Activated T-cell treated with anti-CD3 and anti-CD28 coated beads, Interleukin-2, amount 50 U/mL, for 48 hours (primary cell): ENCODE data around the gene ERBB4.

Experiments used
- DNase-seq, 2 experiments: peaks; one replicate each; pipeline ENCODE4 v3.0.0-alpha.2; 2020

Gene ERBB4

DNA sequence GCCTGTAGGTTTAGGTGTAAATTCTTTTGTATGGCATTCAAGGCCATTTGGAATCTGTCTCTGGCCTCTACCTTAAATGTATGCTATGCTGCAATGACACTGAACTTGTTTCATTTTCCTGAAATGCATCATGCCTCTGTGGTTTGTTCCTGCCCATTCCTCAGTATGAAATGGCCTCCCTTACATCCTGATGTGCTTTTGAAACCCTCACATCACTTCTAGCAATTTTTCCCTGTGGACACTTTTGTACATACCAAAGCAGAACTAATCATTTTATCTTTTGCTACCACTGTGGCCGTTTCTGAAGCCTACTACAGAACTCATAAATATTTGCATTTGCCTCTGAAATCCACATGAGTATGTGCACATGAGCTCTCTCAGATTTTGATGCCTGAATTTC is 557.2 kb downstream of the ERBB4 start:
- no peak for DNase-seq

DNA sequence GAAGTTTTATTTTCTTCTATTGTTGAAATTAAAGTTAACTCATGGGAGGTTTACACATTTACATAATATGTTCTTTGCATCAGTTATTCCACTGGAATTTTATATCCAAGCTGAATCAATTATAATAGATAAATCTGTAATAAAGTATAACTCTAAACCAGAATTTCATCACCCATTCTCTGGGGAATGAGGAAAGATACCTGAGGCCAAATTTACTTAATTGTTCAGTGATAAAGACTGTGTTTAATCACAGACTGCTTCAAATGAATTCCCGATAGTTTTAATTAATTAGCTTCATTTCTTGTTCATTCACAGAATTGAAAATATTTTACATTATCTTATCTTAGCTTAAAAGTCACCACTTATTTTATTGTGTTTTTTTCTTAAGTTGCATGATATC is 562.5 kb downstream of the ERBB4 start:
- no peak for DNase-seq

DNA sequence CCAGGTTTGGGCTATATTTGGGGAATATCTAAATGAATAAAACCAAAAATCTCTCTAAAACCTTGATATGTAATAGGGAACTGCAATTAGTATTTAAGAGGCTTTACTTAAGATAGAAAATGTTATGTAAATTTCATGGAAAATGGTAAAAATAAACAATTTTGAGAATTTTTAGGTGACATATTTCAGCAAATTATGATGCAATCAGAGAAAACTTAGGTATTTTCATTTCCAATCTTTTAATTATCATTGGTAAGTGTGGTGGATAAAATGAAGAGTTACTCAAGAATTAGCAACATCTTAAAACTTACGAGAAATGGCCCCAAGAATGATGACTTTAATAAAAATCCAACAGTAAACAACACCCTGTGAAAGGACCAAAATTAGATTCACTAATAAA is 571.4 kb downstream of the ERBB4 start:
- no peak for DNase-seq

- DNase-seq, result no peak
Observed at GRCh38 chr2:211963969-211964368, 574.6 kb downstream of the ERBB4 start.

GRCh38 chr2:211957799-211958198 is 580.8 kb downstream of the ERBB4 start:
- DNase-seq, result no peak

- DNase-seq, result no peak
Observed at GRCh38 chr2:211955648-211956047, 583.0 kb downstream of the ERBB4 start.

- no peak for DNase-seq
Observed at GRCh38 chr2:211948932-211949331, 589.7 kb downstream of the ERBB4 start.

- no peak for DNase-seq
Observed at GRCh38 chr2:211946960-211947359, 591.6 kb downstream of the ERBB4 start.

GRCh38 chr2:211944572-211944971 is 594.0 kb downstream of the ERBB4 start:
- no peak for DNase-seq

DNA sequence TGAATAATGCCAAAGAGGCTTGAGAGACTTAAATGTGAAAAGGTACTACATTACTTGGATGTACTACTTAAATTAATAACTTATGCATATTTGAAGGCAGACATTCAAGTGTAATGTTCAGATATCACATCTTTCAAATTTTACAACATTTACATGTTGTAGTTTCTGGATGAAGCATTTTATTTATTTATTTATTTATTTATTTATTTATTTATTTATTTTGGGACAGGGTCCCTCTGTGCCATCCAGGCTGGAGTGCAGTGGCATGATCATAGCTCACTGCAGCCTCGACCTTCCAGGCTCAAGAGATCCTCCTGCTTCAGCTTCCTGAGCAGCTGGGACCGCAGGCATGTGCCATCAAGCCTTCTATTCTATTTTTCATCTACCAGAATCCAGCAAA is 596.4 kb downstream of the ERBB4 start:
- no peak for DNase-seq

DNA sequence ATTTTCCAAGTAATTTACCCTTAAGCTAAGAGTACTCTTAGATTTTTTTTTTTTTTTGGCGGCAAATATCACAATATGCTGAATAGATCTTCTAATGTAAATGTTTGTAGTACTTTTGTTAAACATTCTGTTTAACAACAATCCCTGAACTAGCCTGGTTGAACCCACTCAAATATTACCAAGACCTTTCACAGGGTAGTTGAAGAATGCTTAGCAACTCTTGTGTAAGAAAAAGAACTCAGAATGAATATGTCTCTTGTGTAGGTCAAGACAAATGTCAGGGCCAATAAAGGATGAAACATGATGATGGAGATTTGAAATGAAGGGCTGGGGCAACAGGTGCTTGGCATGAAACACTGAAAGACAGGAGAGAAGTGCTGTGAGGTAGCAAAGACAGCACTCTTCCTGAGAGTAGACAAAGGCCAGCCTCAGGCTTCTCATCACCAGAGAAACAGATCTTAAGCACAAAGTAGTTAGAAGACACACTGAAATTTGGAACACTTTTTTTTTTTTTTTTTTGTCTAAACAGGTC is 597.3 kb downstream of the ERBB4 start:
- no peak for DNase-seq

GRCh38 chr2:211939177-211939576 is 599.4 kb downstream of the ERBB4 start:
- no peak for DNase-seq

DNA sequence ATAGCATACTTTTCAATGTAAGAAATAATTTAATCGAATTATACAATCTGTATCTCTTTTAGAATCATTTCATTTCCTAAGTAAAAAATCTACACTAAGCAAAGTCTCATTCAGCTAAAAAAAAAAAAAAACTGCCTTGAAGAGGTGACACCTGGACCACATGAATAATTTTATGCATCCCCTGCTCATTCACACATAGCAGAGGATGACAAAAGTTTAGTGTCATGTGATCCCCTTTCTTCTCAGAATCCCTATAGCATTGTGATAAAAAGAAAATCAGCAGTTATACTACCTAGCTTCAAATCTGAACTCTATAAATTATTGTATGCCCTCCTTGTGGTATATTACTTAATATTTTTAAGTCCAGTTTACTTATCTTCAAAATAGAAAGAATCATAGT is 603.8 kb downstream of the ERBB4 start:
- DNase-seq, result no peak

- DNase-seq, result no peak
Observed at GRCh38 chr2:211931314-211931713, 607.3 kb downstream of the ERBB4 start.

DNA sequence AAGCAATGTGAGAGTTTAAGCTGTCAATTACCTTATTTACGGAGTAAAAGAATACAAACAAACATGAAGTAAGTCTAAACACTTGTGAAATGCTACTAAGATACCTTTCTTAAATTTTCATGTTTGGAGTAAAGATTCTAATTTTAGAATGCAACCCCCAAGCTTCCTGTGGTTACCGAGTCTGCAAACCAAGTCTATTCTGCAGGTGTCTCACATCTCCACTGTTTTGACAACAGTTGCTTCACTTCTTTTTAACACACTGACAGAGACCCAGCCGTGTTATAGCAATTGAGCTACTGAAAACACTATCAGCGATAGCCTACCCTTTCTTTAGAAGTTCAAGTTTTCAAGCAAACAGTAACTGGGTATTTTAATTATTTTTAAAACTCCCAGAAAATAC is 608.3 kb downstream of the ERBB4 start:
- DNase-seq, result no peak

GRCh38 chr2:211928201-211928600 is 610.4 kb downstream of the ERBB4 start:
- DNase-seq, result no peak

- DNase-seq, result no peak
Observed at GRCh38 chr2:211923019-211923418, 615.6 kb downstream of the ERBB4 start.

- no peak for DNase-seq
Observed at GRCh38 chr2:211903961-211904360, 634.6 kb downstream of the ERBB4 start.

GRCh38 chr2:211901226-211901846 is 637.3 kb downstream of the ERBB4 start:
- no peak for DNase-seq

DNA sequence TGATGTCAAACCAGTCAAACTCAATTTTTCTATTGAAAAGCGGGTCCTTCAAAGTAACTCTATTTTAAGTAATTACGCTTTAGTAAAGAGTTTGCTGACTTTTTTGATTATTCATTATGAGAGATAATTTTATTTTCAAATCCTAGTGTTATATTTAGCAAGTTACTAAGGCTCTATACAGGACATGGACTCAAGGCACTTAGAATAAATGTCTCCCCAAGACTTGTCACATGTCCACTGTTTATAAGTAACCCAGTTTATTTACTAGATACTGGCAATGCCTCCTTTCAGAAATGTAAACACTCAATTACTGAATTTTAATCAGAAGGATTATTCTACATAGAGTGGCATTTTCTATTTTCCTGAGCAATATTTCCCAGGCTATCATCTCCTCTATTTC is 638.1 kb downstream of the ERBB4 start:
- DNase-seq, result no peak

- DNase-seq, result no peak
Observed at GRCh38 chr2:211900000-211900399, 638.6 kb downstream of the ERBB4 start.

- DNase-seq, result no peak
Observed at GRCh38 chr2:211898702-211899101, 639.9 kb downstream of the ERBB4 start.

DNA sequence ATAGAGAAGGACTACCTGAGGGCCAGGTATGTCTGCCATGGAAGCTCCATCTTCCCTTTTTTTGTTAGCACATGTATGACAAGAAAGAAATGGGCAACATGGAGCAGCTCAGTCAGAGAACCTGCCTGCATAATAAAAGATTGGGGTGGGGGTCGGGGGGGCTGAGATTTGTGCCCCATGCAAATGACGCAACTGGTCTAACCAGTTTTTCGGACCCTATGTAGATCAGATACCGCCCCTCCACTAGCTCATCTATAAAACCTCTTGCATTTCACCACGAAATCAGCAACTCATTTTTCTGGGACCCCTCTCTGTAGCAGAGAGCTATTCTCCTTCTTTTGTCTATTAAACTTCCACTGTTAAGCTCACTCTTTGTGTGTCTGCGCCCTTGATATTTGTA is 657.2 kb downstream of the ERBB4 start:
- DNase-seq, result no peak

DNA sequence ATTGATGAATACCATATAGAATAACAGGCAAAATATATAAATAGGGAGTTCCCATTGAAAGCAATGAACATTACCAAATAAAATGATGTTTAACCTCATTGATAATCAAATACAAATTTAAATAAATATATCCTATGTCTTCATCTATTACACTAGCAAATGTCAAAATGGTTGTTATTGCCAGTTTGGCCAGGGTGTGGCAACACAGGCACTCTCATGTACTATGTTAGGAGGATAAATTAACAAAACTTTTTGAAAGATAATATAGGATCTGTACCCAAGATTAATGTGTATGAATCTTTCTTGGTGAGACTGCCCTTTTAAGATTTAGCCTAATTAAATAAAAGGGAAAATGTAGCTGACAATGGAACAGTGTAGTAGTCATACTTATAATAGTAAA is 659.3 kb downstream of the ERBB4 start:
- DNase-seq, result no peak

GRCh38 chr2:211877061-211877460 is 661.5 kb downstream of the ERBB4 start:
- DNase-seq, result no peak
